ENCODE measurements around the gene SNRPD3. TPM values are rescaled to one million over a fixed set of nuclear protein-coding genes. Genes with fewer than 3 reads are reported as not detected.

Gene SNRPD3
- total RNA-seq, 1 experiment from 2014 or later = 144 TPM

- BruUV-seq (replicated peaks) = no TSS peak
- no peak for DNase-seq (ENCODE audit: low read depth, low spot score)
- Histone ChIP-seq H3K36me3 (ENCODE audit: control insufficient read depth in 1 of 2, insufficient read depth in 2 of 2, low read length in 2 of 2) (peaks cover 4 to 11% of the 10 kb centered on the region in 2 experiments; a peak in 2 of 4 replicates), H2AFZ (ENCODE audit: low read depth, low read length, poor library complexity, severe bottlenecking) (no peak overlapping the region), H3K9ac (ENCODE audit: low read length) (no peak overlapping the region), H3K9me2 (ENCODE audit: insufficient read depth) (no peaks in the 10 kb centered on the region), H3K27me3 (ENCODE audit: insufficient read depth, low read length) (no peaks in the 10 kb centered on the region), H3K4me1 (ENCODE audit: control insufficient read depth in 1 of 2, insufficient read depth in 2 of 2, low read length in 2 of 2) (no peaks in the 10 kb centered on the region), H3K4me2 (ENCODE audit: low read length) (no peak overlapping the region), H3K9me3 (ENCODE audit: control insufficient read depth in 1 of 2, insufficient read depth in 1 of 2, low read depth in 1 of 2, low read length in 2 of 2) (no peaks in the 10 kb centered on the region), H4K20me1 (ENCODE audit: insufficient read depth) (no peaks in the 10 kb centered on the region), H3K27ac (ENCODE audit: low read depth, low read length) (no peak overlapping the region), H3K4me3 (replicated peaks in 1 of 2; ENCODE audit: low read depth in 1 of 2, low read length in 2 of 2) (no peak overlapping the region), H3K79me2 (ENCODE audit: insufficient read depth, low read length) (no peaks in the 10 kb centered on the region)
- POLR2A ChIA-PET = no interaction called here
- no peak for ATAC-seq
- CTCF ChIA-PET = no interaction called here
- TF ChIP-seq SP1 (IDR thresholded peaks at IDR 0.05; ENCODE audit: low read depth) (no peak), POLR2A (IDR thresholded peaks at IDR 0.05; ENCODE audit: borderline replicate concordance, extremely low read depth, insufficient read depth, insufficient read length) (no peak), JUND (IDR thresholded peaks at IDR 0.05) (no peak), TCF7L2 (IDR thresholded peaks at IDR 0.05; ENCODE audit: borderline replicate concordance, extremely low read depth, insufficient read depth, insufficient read length) (no peak), EZH2 (IDR thresholded peaks at IDR 0.05) (no peak), ZFX (IDR thresholded peaks at IDR 0.05) (no peak), EGR1 (IDR thresholded peaks at IDR 0.05; ENCODE audit: low read depth) (no peak), RAD21 (IDR thresholded peaks at IDR 0.05; ENCODE audit: low read depth) (no peak), SIN3A (IDR thresholded peaks at IDR 0.05; ENCODE audit: low read depth) (no peak)
- TF ChIP-seq, protein P1, sequence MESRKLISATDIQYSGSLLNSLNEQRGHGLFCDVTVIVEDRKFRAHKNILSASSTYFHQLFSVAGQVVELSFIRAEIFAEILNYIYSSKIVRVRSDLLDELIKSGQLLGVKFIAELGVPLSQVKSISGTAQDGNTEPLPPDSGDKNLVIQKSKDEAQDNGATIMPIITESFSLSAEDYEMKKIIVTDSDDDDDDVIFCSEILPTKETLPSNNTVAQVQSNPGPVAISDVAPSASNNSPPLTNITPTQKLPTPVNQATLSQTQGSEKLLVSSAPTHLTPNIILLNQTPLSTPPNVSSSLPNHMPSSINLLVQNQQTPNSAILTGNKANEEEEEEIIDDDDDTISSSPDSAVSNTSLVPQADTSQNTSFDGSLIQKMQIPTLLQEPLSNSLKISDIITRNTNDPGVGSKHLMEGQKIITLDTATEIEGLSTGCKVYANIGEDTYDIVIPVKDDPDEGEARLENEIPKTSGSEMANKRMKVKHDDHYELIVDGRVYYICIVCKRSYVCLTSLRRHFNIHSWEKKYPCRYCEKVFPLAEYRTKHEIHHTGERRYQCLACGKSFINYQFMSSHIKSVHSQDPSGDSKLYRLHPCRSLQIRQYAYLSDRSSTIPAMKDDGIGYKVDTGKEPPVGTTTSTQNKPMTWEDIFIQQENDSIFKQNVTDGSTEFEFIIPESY (IDR thresholded peaks at IDR 0.05; ENCODE audit: extremely low read depth, insufficient replicate concordance, low read length) = no peak
- TF ChIP-seq, protein P2, sequence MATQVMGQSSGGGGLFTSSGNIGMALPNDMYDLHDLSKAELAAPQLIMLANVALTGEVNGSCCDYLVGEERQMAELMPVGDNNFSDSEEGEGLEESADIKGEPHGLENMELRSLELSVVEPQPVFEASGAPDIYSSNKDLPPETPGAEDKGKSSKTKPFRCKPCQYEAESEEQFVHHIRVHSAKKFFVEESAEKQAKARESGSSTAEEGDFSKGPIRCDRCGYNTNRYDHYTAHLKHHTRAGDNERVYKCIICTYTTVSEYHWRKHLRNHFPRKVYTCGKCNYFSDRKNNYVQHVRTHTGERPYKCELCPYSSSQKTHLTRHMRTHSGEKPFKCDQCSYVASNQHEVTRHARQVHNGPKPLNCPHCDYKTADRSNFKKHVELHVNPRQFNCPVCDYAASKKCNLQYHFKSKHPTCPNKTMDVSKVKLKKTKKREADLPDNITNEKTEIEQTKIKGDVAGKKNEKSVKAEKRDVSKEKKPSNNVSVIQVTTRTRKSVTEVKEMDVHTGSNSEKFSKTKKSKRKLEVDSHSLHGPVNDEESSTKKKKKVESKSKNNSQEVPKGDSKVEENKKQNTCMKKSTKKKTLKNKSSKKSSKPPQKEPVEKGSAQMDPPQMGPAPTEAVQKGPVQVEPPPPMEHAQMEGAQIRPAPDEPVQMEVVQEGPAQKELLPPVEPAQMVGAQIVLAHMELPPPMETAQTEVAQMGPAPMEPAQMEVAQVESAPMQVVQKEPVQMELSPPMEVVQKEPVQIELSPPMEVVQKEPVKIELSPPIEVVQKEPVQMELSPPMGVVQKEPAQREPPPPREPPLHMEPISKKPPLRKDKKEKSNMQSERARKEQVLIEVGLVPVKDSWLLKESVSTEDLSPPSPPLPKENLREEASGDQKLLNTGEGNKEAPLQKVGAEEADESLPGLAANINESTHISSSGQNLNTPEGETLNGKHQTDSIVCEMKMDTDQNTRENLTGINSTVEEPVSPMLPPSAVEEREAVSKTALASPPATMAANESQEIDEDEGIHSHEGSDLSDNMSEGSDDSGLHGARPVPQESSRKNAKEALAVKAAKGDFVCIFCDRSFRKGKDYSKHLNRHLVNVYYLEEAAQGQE (IDR thresholded peaks at IDR 0.05; ENCODE audit: low read depth) = no peak
- TF ChIP-seq, protein P3, sequence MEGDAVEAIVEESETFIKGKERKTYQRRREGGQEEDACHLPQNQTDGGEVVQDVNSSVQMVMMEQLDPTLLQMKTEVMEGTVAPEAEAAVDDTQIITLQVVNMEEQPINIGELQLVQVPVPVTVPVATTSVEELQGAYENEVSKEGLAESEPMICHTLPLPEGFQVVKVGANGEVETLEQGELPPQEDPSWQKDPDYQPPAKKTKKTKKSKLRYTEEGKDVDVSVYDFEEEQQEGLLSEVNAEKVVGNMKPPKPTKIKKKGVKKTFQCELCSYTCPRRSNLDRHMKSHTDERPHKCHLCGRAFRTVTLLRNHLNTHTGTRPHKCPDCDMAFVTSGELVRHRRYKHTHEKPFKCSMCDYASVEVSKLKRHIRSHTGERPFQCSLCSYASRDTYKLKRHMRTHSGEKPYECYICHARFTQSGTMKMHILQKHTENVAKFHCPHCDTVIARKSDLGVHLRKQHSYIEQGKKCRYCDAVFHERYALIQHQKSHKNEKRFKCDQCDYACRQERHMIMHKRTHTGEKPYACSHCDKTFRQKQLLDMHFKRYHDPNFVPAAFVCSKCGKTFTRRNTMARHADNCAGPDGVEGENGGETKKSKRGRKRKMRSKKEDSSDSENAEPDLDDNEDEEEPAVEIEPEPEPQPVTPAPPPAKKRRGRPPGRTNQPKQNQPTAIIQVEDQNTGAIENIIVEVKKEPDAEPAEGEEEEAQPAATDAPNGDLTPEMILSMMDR (IDR thresholded peaks at IDR 0.05 in 2 of 3, conservative IDR thresholded peaks at IDR 0.05 in 1 of 3; ENCODE audit: borderline replicate concordance in 1 of 3, insufficient read depth in 1 of 3, low read depth in 2 of 3, low read length in 2 of 3) = no peak
- RAD21 ChIA-PET (ENCODE audit: low non-redundant PET in 1 of 2, low total read pairs in 2 of 2, uncharacterized antibody in 2 of 2, unreplicated experiment in 2 of 2) = no interaction called here
- intact Hi-C loops (cut with micrococcal nuclease) = no loop called here
These were observed 23.4 kb downstream of the SNRPD3 start for GRCh38 chr22:24579258-24579601.
